GM19025 (cell line): ENCODE measurements around the gene PRKCA.
A peak's percentile ranks its signal among the peaks of the same experiment; 100 is the strongest.

Experiments used
- ATAC-seq: cut with Tn5 transposase; IDR thresholded peaks from one replicate; pipeline ENCODE4 v1.9.1; 2021; ENCODE audit warnings: mild to moderate bottlenecking, low read depth, moderate library complexity; ENCODE audit not compliant: unreplicated experiment

Gene PRKCA

DNA sequence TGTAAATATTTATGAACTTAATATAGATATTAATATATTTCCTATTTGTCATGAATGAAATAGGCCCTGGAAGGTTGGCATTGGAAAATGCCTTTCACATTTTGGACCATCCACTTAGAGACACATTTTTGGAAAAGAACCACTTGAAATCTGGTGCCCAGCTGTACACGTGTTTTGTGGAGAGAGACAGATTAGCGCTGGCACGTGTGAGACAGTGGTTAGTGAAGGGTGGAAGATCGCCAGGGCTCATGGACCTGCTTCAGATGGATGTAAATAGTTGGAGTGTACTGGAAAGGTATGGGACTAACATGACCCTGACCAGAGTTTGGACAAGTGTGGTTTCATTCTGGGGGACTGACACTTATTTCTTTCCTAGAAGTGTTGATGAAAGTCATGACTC, 222.9 kb downstream of the PRKCA start:
- no peak for ATAC-seq

DNA sequence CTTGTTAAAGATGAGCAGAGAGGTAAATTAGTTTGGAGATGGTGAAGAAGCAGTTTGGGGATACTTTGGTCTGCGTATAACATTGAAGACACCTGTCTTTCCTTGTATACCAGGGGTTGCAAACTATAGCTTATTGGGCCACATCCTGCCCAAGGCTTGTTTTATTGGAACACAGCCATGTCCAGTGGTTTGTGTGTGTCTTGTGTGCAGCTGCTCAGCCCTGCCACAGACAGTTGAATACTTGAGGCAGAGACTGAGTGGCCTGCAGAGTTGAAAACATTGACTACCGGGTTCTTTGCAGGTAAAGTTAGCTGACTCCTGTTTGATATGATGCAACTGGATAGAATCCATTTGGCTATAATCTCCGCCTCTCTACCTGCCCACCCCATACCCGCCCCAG, 224.4 kb downstream of the PRKCA start:
- no peak for ATAC-seq

DNA sequence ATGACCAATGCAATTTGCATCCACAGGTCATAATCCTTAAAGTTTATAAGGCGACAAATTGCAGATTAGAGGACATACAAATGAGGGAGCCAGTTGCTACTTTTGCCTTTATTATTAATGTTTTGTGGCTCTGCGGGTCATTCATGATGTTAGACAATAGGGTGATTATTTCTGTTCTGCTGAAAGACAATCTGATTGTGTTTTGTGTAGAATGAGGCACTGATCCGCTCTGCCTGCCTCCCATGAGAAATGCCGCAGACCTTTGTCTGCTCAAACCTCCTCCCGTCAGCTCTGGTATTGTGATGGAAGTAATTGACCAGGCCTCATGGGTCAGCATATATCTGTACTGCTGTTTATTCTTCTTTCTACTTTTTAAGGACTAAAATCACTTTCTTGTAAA, 224.9 kb downstream of the PRKCA start:
- ATAC-seq, result no peak

DNA sequence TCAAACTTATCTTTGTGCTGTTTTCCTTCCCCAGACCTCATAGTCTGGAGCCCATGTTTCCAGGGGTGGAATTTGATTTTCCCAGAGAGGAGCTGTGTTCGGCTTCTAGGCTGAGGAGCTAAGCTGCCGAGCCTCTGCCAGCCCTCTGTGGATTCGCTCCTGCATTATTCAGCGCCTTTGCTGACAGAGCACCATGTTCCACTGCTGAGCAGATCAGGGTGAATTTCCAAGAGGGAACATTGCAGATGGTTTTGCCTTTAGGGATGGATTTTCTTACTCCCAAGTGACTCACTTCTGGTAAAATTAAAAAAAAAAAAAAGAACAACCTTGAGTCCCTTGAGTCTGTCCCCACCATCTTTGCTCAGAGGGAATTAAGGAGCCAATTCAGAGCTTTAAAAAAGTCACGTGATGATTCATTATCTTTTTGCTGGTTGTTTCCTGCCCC, 229.5 kb downstream of the PRKCA start:
- no peak for ATAC-seq

DNA sequence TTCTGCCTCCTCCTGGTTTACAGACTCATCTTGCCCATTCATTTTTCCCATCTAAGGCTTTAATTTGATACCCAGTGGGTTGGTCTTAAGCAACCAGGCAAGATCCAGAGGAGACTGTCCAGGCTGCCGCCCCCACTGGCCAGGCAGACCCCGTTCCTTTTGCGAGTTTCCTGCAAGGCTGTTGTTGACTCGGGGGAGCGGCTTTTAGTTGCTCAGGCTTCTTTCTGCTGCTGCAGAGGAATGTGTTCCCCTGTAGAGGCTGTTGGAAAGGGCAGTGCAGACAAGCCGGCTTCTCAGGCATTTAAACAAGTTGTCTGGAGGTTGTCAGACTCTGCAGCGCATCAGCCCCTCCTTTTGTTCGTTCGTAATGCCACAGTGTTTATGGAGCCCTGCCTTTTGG, 231.2 kb downstream of the PRKCA start:
- no peak for ATAC-seq

DNA sequence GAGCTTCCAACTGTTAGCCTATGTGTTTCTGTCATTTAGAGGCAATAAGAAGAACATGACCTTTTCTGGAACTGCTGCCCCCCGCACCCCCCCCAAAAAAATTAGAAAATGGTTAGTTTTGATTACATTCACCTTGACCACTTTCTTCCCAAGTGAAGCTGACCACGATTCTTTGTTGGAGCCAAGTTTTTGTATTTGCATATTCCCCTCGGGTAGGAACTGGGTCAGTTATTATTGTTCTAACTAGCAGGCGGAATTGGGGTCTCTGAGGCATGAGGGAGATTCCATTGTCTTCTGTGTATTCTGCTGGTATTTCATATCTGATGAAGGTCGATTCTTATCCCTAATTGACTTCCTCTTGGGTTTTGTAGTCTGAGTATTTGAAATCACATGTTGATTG, 231.6 kb downstream of the PRKCA start:
- no peak for ATAC-seq

DNA sequence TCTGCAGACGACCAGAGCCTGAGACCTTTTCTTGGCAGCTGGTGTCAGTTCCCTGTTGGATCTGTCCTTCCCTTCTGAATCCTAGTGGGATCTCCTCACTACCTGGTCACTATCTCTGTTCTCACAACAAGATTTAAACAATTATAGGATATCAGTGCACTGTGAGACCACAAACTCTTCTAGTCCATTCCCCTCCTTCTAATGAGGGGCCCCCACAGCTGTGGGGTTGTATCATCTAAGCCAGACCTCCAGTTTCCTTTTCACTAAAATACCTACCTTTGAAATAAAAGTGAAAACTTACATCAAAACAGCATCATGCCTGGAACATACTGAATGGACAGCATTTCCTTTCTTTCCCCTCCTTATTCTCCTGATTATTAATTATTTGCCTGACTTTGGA, 233.2 kb downstream of the PRKCA start:
- no peak for ATAC-seq

DNA sequence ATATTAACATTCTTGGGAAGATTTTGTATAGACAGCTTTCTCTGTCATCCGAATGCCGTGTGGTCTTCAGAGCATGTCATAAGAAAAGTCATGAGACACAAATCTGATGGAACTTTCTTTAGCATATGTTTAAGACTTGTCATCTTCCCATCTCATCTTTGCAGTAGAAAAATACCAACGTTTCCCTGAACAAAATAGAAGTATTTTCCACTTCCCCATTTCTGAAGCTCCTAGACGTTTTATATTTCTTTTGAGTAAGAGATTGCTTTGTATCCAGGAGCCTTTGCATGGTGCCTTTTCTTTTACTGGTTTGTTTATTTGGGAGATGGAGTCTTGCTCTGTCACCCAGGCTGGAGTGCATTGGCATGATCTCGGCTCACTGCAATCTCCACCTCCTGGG, 235.1 kb downstream of the PRKCA start:
- no peak for ATAC-seq

DNA sequence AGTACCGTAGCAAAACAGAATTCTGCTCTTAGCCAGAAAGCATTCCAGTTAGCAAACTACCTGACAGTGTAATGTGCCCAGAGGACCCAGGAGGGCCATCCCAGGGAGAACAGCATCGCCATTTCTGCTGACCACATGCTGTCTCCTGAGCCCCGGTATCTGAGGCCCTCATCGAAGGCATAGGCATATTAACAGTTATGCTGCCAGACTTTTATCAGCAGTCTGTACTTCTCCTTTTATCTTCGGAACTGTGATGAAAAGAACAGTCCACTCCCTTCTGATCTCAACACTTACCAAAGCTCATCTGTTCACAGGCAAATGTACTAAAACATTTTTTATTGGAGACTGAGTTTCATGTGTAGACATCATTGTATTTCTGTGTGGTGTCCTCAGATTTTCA, 236.4 kb downstream of the PRKCA start:
- no peak for ATAC-seq

DNA sequence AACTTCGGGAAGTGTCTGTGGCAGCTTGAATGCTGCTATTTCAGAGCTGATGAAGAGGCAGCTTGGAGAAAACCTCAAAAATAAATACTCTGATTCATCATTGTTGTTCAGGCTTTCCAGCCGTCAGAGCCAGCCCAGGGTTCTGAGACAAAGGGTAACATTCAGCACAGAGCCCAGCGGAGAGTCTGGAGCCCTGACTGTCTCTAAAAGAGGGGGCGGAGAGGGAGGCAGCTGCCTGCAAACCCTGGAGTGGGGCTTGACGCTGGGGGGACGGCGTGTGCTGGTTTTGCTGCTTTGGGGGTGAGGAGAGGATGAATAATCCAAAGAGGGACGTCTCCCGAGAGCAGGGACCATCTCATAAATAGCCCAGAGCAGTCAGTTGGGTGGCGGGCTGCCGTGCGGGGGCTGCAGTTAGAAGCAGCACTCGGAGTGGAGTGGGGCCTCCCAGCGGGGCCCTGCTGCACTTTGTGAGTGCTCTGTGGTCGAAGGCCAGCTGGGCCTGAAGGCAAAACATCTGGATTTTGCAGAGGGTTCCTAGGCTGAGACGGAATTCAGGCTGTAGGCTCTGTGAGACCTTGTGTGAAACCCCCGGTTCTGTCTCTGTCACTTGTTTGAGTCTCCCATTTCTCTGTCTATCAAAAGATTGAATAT, 237.8 kb downstream of the PRKCA start:
- no peak for ATAC-seq

DNA sequence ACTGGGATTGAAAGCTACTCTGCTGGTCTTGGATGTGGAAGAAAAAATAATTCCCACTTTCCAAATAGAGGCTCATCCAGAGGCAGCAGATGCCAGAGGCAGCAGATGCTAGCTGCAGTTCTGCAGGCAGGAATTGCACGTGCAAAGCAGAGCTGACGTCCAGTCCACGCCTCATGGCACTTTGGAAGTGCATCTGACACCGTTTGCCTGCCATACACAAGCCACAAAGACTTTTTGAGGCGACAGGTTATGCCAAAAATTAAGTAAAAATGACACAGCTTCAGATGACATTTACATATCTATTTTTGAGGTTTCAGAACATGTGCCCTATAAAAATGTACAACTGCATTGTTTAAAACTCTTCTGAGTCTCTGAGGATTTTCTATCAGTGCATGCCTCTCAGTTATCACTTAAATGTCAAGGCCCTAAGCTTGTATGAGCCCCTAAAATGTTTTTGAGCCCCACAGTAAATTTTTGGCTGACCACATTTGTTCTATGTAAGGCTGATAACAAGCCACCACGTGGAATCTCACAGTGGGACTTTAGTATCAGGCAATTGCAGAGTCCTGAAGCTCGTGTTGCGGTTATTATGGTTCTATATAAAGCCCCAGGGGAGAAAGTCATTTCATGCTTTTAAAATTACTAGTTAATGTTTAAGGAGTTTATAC, 239.2 kb downstream of the PRKCA start:
- ATAC-seq, result peak; percentile 80

DNA sequence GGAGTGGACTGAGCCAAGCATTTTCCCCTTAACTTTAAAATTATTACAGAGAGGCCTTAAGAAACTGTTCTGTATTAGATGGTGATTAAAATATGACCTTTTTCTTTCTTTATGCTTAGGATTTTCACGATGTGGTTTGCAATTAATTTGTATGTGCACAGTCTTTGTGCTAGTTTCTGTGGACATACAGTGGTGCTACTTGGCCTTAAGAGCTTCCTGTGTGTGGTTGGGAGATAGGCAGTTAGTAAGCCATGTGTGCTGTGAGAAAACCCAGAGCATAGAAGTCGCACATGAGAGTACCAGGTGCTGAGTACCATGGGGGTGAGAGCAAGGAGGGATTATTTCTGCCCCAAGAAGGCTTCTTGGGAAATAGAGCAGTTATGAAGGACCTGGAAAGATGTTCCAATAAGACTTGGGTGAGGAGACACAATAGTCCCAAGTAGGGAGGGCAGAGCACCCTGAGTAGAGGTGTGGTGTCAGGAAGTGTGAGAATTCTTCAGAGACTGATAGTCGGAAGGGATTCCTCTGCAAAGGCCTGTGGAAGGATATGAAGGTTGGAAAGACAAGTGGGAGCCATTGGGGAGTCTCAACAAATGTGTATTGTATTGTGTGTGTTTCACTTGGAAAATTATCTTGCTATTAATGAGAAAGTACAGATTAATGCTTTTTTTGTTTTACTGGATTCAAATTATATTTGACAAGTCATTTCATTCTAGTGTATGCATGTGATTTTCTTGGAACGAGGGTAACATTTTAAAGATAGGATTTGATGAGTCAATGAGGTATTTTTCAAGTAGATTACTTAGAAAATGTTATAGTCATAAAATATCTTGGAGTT, 239.9 kb downstream of the PRKCA start:
- peak; percentile 90 for ATAC-seq

DNA sequence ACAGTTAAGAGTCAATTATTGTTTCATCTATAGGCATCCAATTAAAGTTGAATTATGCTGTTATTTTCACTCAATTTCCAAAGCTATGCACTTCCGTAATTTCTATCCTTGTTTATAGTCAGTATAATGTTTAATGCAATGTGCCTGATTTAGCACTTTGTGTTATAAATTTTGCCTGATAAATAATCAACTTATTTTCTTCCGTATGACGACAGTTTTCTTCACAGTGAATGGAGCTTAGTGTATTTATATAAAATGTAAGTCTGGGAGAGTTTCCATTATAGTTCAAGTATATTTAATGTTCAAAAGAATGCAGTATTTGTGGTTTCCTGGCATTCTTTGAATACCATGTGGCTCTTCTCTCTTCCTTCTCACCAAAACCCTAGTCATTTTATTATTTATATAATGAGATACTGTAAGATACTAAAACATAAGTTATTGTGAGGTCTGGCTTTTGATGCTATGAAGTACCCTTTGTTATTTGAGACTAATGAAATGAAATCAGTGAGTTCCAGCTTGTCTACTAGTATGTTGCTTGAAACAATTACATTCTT, 240.6 kb downstream of the PRKCA start:
- ATAC-seq, result no peak

DNA sequence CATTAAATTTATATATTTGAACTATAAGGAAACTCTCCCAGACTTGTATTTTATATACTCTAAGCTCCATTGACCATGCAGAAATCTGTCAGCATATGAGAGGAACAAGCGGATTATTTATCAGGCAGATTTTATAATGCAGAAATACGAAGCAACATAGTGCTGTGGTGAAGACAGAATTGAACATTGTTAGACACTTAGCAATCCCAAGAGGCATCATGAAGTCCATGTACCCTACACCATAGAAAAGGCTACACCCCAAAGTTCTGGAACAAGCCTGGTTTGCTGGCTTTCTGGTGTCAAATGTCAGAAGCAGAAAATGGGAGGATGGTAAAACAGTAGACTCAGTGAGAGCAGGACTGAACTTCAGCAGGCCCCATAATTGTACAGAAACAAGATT, 241.1 kb downstream of the PRKCA start:
- ATAC-seq, result no peak

DNA sequence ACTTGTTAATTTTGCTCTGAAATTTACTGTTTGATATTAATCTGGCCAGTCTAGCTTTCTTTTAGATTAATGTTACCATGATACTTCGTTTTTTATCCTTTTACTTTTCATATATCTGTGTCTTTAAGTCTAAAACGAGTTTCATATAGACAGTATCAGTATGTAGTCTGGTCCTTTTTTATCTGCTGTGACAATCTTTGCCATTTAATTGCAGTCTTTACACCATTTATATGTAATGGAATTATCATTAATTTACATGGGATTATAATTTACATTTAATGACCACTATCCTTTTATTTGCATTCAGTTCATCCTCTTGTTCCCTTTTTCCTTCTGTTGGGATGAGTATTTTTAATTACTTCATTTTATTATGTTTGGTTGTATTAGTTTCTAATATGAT, 243.5 kb downstream of the PRKCA start:
- no peak for ATAC-seq

DNA sequence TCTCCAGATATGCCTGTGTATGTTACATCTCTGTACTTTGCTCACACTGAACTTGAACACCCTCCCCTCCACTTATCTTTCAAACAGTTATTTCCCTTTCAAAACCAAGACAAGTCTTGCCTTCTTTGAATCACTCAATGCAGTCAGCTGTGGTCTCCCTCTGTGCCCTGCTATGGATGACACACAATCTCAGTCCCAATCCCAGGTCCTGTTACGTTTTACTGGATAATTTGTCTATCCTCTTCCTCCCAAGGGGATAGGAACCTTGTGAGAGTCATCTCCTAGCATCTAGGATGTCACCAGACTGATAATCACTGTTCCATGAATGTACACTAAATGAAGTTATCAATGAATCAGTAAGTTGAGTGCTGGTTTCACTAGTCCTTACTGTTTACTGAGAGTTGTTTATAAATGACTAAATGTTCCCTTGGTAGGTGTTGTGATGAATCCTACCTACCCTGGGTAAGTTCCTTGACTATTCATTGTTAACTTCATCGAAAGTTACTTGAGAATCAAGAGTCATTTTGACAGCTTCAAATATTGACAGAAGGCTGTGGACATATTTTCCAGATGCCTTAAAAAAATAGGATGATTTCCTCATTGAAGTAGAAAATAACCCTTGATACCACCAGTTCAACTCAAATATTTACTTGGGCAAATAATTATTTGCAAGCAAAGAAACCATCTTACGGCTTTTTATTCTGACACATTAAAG, 244.9 kb downstream of the PRKCA start:
- no peak for ATAC-seq

DNA sequence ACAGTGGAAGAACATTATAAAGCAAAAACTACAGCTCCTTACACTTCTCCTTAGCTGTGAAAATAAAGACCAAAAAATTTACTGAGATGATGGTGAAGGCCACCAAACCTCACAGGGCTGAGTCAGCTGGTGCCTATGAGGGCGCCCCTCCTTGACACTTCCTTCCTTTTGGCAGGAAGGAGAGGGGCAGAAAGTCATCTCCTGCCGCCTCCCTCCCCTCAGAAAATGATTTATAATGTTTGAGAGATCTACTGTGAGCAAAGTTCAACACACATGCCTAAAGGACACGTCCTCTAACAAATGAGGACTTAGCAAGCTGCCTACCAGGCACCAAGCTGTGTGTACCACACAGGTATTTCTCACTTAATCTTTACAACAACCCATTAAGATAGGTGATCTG, 245.7 kb downstream of the PRKCA start:
- ATAC-seq, result no peak

DNA sequence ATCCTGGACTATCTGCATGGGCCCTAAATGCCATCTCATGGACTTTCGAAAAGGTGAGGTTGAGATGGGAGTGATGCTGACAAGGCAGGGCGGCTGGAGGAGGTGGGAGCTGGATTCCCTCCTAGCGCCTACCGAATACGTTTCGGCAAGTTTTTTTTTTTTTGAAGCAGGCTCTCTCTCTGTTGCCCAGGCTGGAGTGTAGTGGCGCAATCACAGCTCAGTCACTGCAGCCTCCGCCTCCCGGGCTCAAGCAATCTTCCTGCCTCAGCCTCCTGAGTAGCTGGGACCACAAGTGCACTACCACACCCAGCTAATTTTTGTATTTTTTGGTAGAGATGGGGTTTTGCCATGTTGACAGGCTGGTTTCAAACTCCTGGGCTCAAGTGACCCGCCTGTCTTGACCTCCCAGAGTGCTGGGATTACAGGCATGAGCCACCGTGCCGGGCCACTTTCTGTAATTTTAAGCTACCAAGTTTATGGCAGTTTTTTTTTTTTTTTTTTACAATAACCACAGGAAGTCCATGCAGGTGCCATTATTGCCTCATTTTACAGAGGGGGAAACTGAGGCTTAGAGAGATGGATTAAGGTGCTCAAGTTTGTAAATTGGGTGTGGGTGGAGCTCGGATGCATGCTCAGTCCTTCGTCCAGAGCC, 246.4 kb downstream of the PRKCA start:
- no peak for ATAC-seq

DNA sequence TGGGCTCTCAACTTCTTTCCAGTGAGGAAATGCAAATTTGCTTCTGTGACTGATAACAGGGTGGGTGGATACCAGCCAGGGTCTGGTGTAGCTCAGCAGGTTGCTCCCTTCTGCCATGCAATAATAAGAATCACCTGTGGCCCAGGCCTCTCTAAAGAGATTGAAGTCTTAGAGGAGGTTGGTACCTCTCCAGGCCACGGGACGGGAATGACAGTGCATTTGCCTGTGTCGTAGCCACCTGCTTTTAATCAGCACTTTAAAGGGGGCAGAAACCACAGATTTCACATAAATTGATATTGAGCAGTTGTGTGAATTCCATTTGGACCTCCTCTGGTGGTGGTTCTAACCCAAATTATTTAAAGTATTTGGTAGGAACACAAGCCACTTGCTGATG, 246.9 kb downstream of the PRKCA start:
- ATAC-seq, result no peak

DNA sequence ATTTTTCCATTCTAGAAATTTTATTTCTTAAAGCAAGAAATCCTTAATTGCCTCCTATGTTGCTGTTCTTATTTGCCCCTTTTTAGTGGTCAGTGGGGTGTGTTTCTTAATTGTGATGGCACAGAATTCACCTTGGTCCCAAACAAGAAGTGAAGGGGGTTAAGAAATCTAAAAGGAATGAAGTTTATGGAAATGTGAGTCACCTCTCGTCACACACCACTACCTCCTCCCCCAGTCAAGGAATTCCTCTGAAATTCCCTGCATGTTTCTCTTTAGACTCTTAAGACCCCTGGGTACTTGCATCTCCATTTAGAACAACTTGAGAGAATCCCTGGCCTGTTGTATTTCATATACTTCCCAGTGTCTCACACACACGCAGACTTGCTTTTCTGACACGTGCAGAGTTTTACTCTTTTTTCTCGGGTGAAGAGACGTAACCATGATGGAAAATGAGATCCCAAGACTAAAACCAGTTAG, 247.4 kb downstream of the PRKCA start:
- no peak for ATAC-seq
